G401 (cell line): ENCODE measurements around the gene CTNND2. TPM values are rescaled to one million over a fixed set of nuclear protein-coding genes. Genes with fewer than 3 reads are reported as not detected.
"Not testable (repeated sequence)": the region's sequence is repeated elsewhere in the genome, so short reads cannot be mapped to it uniquely, and the experiment has no call there.

Experiments used
- DNase-seq: peaks from one replicate; pipeline ENCODE4 v3.0.0-alpha.2; 2015; ENCODE audit warnings: low spot score
- in situ Hi-C: cut with HindIII; loops from 2 replicates; pipeline ENCODE4 v1.10.0; 2016; ENCODE audit warnings: low sequenced_read_pairs, mixed read lengths
- total RNA-seq: library from RNA; depleted of rRNA; stranded (reverse); fragments of >200 nt; shearing (Covaris generic); gene quantifications from 2 replicates; pipeline ENCODE4 v1.2.3, GENCODE V29; 2014

Gene CTNND2
- total RNA-seq, 1 experiment from 2014 or later: not detected

DNA sequence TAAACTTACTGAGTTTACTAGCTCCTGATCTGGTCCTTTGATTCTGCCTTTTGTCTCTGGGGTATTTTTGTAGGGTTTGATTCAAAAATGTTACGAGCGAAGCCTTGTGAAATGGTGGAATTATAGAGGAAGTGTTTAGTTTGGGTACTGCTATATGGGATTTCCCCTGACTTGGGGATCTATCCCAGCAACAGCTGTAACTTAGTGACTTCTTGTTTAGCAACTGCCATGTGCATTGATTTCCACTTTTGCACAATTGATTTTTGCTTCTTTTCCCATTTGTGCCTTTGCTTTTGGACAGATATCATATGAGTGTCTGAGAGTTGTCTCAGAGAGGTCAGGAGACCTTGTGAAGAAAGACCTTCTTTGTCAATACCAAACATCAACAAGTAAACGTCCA lies 894.7 kb downstream of the CTNND2 start:
- in situ Hi-C loops: no loop called here
- no peak for DNase-seq

DNA sequence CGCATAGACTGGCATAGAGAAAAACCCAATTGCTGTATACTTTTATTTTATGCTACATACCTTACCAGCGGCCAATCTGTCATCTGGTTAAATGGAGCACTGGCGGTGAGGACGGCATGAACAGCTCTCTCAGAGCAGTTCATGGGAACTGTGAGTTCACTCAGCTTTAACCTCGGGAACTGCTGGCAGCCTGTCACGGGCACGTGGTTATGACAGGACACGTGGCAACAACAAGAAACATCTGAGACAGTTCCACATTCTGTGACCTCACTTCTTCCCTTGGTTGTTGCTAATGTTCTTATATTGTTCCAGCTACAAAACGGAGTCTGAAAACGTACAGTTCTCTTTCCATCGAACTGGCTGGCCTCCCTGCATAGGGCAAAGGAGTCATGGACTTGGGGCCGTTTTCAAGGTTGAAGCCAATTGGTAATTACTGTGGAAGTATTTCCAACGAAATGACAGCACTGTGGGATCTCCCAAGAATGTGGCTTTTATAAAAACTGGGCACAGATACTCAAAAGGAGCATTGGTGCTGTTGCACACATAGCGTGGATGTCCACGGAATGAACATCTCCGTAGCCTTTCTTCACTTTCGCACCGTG lies 896.9 kb downstream of the CTNND2 start:
- in situ Hi-C loops: no loop called here
- no peak for DNase-seq

DNA sequence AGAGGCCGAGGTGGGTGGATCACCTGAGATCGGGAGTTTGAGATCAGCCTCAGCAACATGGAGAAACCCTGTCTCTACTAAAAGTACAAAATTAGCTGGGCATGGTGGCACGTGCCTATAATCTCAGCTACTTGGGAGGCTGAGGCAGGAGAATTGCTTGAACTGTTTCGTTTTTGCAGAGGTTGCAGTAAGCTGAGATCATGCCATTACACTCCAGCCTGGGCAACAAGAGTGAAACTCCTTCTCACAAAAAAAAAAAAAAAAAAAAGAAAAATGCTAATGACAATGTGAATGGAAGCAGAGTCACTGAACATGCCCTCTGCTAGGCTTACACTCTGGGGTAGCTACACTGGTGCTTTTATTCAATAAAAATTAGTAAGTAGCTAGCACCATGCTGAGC lies 899.7 kb downstream of the CTNND2 start:
- DNase-seq, in situ Hi-C loops: not testable (repeated sequence)

DNA sequence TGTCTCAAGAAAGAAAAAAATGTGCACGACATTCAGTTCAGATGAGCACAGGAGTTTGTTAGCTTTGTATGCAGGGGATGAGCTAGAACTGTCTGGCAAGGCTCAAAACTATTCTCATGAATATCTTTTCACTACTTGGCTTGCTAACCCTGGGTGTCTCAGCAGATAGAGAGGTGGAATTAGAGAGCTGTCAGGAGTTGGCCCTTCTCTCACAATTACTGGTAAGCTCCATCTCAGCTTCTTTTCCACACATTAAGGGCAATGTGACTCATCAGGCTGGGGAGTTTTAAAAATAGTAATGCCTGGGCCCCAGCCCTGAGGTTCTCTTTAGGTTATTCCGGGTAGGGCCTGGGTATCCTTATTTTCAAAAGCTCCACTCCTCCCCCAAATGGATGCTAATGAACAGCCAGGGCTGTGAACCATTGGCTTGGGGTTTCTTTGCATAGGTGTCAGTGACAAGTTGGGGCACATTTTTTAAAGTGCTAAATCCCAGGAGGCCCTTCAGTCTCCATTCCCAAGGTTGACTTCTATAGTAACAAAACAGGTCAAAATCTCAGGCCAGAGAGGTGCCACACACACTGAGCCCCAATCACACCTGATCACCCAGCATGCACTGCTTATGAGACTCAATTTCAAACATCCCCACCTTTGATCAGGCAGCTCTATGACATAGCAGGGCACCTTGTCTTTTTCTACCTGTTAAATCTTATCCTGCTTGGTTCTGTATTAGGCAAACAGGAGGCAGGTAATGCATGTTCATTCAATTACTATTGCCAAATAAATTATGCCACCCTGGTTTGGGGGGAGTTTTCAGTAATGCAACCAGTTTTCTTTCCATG lies 903.5 kb downstream of the CTNND2 start:
- no peak for DNase-seq
- in situ Hi-C loops: no loop called here

DNA sequence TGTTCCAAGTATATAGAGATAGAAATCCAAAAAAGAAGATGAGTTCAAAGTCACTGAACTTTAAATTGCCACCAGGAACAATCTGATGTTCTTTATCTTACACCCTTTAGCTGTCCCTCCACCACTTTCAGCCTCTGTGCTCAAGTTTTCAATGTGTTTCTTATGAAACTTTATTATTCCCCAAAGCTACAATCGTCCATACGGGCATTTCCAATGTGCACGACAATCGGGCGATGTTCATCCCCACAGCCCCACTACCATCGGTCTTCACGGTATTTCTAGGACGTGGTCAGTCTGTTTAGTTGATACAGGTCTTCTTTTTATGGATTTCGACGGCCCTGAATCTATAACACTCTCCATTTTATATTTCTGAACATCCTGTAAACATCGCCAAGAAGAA lies 904.5 kb downstream of the CTNND2 start:
- in situ Hi-C loops: no loop called here
- DNase-seq: no peak

DNA sequence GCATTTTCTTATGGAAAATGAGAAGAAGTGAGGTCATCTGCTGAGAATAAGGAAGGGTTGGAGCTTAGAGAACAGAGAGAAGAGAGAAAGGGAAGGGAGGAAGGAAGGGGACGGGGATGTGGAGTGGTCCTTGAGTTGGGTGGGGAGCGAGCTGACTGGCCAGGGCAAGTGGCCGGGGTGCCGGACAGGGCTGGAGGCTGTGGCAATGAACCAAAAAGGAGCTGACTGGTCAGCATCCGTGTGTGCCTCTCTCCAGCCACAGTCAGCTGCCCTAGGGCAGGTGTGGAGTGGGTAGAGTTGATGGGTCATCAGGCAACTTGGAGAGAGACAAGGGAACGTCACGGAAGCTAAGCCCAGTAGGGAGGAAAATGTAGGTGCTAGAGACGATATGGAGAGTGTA lies 908.4 kb downstream of the CTNND2 start:
- in situ Hi-C loops: no loop called here

DNA sequence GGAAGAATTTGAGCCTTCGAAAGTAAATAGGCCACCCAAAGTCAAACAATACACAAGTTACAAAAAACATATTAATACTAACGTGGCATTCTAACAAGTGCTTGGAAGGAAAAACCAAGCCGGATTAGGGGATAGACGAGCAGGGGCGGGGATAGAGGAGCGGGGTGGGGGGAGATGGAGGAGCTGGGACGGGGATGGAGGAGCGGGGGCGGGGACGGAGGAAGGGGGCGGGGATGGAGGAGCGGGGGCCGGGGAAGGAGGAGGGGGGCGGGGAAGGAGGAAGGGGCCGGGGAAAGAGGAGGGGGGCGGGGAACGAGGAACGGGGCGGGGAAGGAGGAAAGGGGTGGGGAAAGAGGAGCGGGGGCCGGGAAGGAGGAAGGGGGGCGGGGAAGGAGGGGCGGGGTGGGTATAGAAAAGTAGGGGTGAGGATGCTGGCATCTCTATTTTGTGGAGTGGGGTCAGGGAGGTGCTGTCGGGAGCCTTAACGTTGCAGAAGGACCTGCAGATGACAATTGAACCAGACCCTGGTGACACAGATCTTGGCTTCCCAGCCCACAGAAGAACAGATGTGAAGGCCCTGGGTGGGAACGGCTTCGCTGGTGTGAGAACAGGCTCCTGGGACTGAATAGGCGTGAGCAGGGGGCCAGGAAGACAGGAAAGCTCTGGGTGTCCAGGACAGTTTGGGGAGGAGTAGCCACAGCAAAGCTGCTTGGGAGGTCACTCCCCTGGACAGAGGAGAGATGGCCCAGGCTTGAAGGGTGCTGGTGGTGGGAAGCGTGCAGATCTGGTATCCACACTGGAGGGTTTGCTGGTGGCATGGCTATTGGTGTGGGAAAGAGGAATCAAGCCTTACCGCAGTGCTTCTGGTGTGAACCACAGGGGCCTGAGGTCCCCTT lies 909.9 kb downstream of the CTNND2 start:
- in situ Hi-C loops: no loop called here
- DNase-seq: no peak

More for the DNA sequence above, 908.4 kb downstream of the CTNND2 start:
- DNase-seq: no peak

DNA sequence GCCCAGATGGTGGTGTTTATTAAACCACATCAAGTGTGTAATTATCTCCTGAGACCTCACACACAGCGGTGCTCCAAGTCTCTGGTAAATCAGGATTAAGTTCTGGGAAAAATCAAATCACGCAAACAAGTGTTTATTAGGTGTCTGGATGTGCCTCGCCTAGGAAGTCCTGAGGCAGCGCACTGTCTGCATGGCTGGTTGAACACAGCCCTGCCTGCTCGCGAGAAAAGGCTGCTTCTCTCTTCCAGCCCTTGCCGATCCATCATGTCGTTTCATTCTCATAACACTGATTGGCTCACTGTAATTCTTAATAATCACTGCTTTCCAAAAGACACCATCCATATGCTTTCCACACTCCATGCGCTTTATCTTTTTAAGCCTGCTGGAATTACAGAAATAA lies 913.6 kb downstream of the CTNND2 start:
- no peak for DNase-seq
- in situ Hi-C loops: no loop called here

DNA sequence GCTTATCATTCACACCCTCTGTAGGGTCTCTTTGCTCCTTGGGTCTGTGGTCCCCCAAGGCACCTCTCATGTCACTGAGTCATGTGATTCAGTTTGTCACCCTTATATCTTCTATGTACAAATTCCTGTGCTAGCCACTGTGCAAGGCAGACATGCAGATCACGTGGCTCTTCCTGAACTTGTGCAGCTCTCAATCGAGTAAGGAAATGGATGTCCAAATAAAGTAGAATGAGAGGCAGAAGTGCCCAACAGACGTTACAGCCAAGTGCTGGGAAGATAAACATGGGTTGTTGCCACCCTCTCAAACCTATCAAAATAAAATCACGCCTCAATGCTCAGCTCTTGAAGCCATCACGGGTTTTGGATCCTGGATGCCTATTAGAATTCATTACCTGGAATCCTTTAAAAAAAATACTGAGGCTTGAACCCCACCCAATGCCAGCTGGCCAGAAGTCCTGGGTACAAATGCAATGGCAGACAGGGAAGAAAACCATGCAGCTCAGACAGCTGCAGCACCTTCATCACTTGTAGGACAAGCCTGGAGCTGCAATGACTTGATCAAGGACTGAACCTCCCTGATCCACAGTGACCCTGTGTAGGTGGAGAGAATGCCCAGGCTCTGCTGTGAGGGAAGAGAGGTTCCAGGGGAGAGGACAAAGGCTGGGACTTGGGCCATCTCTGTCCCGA lies 914.5 kb downstream of the CTNND2 start:
- in situ Hi-C loops: no loop called here
- DNase-seq: no peak

DNA sequence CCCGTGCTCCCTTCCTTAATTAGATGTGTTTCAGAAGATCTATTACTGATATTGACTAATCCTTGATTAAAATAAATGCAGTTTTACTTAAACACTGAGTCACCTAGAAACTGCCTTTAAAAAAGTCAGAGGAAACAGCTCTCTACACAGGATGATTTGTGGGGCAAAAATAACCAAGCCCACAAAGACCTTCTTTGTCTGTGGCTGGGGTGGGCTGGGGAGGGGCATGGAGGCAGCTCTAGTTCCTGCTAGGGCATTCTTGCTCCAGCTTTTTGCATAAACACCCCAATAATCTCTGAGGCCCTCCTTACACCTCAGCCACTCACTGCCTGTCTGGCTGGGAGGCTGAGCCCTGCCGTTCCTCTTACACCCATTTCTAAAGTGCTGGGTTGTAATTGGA lies 915.6 kb downstream of the CTNND2 start:
- DNase-seq: no peak
- in situ Hi-C loops: no loop called here

DNA sequence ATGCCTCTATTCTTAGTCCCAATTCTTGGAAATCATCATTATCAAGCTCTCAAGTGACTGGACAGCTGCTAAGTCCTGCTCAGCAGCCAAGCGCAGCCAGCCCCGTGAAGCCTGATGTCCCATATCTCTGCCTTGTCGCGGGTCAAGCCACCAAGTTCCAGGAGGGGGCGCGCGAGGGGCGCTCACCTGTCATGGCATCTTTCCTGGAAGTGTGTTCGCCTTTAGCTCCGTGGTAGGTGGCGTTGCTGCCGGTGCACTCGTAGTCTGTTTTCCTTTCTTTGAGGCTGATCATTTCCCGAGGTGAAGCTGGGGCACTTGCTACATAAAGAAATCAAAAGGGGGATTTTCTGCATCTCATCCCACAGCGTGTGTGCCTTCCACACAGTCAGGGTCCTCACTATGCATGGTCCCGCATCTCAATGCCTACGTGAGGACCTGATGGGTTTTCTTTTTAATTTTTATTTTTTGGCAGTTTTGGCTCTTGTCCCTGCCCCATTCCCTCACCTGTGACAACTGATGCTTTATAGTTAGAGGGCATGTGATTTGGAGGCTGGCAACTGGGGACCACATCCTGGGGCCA lies 916.2 kb downstream of the CTNND2 start:
- DNase-seq: peak; percentile 36
- in situ Hi-C loops: no loop called here

DNA sequence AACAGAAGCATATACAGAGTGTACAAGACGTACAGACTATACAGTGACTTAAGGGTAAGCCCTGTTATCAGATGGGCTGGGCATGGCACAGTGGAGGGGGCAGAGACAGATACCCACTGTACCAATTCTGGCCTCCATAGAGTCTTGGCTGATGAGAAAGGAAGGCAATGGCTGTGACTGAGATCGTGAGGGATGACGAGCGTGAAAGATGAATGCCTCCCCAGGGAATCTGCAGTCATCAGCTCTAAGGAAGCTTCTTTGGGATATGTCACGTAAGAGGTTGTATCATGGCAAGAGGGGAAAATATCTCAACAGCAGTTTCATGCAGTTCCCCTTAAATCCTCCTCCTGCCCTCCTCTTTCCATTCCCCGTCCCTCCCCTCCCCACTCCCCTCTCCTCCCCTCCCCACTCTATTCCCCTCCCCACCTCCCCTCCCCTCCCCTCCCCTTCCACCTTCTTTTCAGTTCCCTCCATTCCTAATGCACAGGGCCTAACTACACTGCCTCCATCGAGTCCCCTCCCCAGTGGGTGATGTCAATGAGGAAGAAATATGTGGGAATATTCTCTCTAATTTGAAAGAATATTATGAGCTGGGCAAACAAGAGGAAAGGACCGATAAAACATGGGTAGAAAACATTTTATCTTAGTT lies 916.8 kb downstream of the CTNND2 start:
- no peak for DNase-seq
- in situ Hi-C loops: no loop called here

DNA sequence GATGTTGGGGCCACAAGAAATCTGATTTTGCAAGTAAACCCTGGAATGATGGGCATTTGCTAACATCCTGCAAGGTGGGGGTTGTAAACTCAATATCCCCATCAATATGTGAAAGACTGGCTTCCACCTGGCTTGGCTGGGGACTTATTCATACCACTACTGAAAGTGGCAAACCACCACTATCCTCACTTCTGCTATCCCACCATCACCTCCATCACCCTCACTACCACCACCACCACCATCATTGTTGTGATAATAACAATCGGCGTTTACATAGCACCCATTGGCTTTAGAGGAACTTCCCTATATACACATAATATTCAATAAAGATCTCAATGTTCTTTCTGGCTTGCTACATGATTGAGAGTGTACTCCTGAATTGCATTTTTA lies 918.5 kb downstream of the CTNND2 start:
- no peak for DNase-seq
- in situ Hi-C loops: no loop called here

DNA sequence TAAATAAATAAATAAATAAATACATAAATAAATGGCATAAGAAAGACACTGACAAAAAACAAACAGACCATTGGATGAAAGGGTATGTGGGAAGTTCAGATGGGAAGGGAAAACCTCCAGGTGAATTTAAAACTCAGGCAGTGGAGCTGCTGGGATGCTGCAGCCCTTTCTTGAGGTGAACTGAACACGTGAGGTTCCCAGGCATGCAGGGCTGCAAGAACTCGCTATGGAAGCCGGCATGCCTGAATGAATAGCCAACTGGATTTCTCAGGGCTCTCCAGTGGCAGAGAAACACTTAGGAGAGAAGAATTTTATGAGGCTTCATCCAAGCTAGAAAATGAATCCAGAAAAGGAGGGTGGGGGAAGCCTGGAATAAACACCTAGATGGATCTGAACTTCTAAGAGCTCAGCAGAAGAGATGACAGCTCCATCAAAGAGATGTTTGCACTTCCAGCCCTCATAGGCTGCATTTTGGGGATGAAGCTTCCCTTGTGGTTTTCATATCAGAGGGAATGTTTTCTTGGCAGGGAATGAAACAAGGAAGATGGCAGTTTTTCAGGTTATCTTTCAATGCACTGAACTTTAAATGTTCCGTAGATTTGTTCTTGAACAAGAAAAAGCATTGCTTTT lies 919.0 kb downstream of the CTNND2 start:
- no peak for DNase-seq
- in situ Hi-C loops: no loop called here

DNA sequence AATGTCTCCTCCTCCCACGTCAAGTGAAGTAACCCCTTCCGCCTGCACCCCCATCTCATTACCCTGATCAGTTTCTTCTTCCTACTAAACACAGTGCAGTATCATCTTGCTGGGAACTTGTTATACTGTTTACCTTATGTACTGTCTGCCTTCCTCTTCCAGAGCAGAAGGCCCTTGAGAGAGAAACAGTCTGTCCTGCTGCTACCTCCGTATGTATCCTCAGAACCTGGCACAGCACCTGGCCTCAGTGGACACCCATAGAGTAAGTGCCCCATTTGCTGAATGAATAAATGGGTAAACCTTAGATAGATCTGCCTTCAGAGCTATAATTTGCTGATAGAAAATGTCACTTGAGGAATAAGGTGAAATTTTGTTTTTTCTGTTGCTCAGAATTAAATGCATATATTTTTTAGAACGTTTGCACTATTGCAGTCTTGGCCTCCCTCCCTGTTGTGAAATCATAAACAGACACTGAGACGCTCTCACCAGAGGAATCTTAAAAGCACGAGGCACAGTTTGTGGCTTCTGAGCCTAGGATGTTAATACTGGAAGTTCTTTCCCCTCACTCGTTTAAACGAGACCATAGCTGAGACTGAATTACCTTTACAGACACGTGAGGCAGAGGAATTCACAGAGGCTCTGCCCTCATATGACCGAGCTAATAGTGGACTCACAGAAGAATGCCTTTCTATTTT lies 920.1 kb downstream of the CTNND2 start:
- DNase-seq: peak; percentile 83
- in situ Hi-C loops: no loop called here

DNA sequence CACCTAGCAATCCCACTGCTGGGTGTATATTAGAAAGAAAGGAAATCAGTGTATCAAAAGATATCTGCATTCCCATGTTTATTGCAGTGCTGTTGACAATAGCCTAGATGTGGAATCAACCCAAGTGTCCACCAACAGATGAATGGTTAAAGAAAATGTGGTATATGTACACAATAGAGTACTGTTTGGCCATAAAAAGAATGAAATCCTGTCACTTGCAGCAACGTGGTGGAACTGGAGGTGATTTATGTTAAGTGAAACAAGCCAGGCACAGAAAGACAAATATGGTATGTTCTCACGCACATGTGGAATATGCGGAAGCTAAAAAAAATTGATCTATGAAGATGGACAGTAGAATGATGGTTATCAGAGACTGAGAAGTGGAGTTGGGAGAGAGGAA lies 921.6 kb downstream of the CTNND2 start:
- DNase-seq: no peak
- in situ Hi-C loops: no loop called here

DNA sequence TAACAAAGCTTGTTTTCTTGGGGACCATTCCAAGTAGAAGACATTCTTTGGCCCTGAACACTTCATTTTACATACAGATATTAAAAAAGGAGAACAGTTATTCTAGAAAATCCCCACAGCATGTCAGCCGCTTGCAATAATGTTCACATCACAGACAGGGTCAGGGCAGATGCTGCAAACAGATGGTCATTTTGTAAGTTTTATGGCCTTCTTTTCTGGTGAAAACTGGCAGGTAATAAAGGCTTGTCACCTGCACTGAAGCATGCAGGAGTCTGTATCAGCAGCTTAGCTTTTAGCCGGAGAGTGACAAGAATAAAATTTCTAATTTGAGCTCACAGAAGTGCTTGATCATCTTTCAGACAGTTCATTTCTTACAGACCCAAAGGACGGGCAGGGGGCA lies 922.3 kb downstream of the CTNND2 start:
- in situ Hi-C loops: no loop called here
- peak; percentile 49 for DNase-seq

DNA sequence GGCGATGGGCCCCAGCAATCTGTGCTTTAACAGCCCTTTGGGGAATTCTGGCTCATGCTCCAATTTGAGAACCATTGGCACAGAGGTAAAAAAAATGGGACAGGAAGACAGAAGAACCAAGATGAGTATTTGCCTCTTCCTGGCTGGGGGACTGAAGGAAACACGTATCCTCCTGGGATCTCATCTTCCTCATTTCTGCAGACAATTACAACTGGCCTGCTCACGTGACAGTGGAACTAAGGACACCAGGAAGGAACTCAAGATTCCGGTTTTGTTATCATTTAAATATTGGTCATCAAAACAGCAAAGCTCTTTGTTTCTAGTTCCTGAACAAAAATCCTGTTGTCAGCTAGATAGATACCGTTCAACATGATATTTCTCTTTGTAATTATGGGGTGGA lies 927.2 kb downstream of the CTNND2 start:
- in situ Hi-C loops: no loop called here
- DNase-seq: no peak
